Activated effector memory CD4-positive, alpha-beta T cell treated with anti-CD3 and anti-CD28 coated beads, Interleukin-2, amount 50 U/mL, for 16 hours (primary cell): ENCODE results near the gene EOMES.

Experiments used
- DNase-seq: peaks from one replicate; pipeline ENCODE4 v3.0.0-alpha.2; 2020

EOMES gene

DNA sequence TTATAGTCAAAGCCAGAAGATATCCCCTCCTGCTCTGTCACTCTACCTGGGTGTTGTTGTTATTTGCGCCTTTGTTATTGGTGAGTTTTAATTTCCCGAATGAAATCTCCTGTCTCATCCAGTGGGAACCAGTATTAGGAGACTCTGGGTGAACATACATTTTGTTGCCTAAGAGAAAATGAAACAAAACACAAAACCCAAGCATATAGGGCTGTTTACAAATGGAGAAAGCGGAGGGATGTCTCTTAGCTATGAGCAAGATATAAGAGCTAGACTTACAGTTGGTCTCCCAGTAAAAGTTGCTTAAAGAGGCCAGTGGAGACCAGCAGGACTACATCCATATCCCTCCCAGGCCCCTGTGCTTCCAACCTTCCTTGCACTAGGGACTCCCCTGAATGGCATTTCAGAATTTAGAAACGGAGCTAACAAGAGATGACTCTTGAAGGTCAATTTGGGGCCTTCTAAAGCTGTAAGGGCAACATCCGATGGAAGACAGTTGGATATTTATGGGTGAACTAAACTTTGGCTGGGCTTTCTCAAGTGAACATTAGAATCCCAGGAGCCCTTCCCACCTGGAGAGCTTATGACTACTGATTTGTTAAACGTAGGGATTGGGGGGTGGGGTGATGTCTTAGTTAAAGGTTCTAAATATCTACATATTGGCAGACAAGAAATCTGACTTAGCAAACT lies 2.7 kb downstream of the EOMES start:
- no peak for DNase-seq

DNA sequence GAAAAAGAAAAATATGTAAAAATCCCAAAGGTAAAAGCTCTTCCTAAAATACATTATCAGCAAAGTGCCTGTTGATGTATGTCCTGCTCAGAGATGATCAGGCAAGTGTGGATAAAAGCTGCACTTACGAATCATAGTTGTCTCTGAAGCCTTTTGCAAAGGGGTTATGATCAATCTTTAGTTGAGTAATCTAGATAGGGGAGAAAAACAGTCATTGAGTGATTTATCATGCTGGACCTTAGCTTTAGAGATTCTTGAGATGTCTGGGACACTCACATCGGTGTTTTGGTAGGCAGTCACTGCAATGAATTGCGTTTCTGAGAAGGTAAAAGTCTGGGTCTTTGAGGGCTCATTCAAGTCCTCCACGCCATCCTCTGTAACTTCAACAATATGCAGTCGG lies 3.7 kb downstream of the EOMES start:
- DNase-seq: no peak

DNA sequence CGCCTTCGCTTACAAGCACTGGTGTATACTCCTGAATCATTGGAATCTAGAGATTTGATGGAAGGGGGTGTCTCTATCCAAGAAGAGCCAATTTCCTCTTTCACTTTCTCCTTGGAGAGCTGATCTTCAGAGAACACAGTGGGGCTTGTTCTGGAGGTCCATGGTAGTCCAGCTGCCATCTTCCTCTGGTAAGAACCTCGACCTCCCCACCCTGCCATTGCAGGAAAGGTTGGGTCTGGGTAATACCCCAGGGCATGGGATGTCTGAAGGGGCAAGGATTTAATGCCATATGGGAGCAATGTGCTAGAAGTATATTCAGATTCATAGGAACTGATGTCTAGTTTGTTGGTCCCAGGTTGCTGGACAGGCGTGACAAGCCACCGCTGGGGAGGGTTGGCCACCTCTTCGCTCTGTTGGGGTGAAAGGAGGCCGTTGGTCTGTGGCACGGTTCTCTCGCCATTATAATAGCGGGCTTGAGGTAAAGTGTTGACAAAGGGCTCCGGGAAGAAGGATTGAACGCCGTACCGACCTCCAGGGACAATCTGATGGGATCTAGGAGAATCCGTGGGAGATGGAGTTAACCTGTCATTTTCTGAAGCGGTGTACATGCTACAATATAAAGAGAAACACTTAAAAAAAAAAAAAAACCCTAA lies 4.8 kb downstream of the EOMES start:
- no peak for DNase-seq

DNA sequence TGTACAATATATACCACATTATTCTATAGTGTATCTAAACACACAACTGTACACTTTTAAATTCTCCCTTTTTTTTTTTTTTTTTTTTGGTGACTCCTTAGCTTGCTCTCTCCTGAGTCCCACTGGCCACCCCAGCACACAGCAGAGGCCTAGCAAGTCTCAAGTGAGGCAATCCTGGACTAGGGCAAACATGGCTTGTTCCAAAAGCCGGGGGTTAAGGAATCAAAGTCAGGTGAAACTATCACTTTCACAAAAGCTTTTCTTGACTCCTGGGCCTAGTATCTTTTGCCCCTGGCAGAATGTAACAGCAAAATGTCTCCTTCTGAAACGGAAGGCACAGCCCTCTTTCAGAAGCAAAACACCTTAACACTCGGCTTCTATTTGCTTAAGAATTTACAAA lies 5.8 kb downstream of the EOMES start:
- DNase-seq: no peak

DNA sequence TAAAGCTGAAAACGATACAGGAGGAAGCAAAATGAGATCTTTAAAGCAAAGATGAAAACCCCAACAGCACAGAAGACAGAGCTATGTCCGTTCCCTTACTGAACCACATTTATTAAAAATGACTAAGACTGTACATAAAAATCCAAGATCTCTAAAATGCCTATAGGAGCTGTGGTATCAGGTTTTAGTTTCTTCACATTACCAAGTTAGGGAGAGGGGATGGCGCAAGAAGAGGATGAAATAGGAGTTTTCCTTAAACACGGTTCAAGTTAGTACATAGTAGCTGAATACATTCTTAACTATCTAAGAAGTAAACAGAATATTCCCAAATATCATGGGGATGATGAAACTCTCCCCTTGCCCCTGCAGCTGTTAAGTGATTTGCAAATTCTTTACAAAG lies 6.3 kb downstream of the EOMES start:
- DNase-seq: no peak

DNA sequence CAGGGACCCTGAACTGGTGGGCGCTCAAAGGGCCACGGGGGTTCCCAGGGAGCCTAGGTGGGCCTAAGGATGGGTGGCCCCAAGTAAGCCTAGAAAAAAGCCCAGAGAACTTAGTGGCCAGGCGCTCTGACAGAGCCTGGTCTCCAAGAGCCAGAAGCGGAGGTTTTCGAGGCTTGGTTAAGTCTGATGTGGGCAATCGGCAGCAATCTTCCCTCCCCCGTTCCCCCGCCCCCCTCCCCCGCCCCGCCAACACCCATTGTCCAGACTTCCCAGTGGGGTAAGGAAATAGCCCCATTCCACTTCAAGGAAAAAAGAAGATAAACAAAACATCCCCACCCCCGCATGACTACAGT lies 6.7 kb downstream of the EOMES start:
- DNase-seq: no peak

DNA sequence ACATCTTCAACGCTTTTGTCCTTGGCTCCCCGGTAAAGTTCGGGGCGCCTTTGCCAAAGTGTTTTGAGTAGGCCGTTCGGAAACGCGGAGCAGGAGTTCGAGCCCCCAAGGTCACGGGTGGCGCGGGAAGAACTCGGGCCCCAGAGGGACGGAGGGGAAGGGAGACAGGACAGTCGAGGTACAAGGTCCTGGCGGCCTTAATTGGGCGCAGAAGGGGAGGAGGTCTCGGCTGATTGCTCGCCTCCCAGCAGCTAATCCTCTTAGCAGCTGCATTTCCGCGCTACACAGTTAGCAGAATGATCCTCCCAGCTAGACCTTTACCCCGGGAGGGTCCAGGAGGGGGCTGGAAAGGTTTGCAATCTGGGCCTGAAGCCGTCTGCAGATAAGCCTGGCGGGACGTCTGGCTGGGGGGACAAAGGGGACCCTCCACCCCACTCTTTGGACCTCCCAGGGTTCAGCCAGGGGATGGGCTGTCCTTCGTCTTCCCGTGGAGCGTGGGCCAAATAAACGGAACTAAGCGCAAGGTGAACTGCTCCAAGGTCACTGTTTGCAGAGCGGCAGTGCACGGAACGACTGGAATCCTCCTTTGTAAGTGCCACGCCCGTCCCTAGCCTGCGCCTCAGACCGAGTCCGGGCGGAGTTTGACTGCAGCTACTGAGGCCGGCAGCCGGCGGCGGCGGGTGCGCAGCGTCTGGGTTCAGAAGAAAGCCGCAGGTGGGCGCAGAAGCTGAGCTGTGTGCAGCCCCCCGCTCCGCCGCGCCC lies 7.2 kb downstream of the EOMES start:
- DNase-seq: no peak

DNA sequence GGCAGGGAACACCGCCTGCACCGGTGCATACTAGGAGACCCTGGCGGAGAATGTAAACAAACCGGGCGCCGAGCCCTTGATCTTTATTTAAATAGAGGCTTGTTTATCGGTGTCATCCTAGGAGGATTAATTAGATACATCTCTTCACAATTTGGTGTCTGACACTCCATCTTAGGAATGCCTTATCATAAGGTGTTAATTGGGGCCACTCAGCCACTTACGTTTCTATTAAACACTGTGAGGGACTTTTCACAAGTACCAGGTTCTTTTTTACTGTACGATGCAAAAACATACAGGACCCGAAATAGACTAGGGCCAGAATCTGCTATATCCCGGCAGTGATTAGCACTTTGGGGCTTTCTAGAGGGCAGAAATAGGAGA lies 8.0 kb downstream of the EOMES start:
- DNase-seq: no peak

DNA sequence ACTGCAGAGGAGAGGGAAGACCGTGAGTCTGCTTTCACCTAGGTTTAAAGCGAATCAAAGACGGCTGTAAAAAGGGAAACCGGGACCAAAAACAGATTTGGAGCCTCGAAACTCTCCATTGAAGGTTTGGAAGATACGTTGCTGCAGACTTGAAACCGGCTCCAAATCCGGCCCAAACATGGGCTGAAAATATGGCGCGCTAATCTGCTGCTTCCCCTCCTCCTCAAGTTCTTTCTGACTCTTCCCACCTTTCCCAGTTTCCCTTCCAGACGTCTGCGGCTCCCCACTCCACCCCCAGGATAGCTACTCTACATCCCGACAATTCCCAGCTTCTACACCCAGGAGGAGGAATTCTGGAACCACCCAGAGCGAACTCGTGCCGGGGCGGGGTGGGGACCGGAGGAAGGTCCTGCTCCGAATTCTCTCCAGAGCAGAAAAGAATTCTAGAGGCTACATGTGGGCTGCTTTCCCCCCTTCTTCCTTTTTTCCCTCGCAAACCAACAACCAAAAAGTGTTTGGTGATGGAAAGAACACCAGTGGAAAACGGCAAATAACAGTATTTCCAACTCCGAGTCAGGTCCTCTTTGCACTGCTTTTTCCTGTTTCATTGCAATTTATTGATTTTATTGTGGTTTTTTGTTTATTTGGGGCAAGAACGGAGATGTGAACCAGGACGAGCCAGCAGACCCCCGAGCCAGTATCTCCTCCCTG lies 8.5 kb downstream of the EOMES start:
- no peak for DNase-seq

DNA sequence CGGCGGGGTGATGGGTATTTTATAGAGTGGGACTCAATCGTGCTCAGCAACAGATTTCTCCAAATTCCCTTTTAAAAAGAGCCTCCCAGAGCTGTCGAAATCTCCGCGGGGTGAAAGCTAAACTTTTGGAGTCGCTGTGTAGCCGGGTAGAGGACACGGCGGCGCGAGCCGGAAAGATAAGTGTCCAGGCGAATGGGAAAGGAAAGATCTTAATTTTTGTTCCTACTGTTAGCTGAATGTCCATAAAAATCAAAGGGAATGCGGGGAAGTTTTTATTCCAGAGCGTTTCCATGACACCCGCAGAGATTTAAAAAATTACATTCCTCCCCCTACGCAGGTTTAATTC lies 9.1 kb downstream of the EOMES start:
- no peak for DNase-seq

DNA sequence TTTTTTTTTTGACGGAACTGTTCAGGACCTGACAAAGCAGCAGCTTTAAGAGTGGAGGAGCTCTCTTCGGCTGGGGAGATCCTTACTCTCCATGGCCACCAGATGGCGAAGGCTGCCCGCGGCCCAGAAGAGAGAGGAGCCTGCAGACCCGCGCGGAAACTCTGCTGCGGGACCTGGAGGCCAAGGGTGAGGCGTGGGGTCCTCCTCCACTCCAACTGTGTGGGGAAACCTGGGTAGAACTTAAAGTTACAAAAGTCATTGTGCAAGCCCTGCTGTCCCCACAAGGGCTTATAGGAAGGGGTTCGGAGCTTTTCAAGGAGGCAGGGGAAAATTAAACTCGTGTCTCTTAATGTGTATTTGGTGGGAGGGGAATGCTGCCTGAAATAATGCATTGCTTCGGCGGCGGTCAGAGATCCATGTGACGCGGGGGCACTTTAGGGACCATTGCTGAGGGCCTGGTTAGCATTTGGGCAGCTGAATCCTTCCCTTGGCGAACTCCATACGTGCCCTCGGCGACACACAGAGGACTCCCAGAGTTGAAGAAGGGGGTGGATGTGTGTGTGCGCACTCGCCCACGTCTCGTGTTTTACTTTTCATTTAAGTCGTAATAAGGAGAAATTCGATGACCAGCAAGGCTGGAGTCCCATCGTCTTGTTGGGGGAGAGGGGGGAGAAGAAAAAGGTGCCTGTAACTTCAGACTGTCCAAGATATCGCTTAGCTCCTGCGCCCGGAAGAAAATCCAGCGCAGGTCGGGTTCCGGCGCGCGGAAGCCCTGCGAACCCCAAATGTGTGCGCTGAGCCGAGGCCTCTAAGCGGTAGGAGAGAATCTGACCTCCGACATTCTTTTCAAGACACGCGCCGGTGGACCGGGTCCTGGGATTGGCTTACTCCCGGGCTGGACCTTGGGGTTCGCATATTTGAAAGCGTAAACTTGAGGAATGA lies 9.7 kb downstream of the EOMES start:
- peak; percentile 90 for DNase-seq

DNA sequence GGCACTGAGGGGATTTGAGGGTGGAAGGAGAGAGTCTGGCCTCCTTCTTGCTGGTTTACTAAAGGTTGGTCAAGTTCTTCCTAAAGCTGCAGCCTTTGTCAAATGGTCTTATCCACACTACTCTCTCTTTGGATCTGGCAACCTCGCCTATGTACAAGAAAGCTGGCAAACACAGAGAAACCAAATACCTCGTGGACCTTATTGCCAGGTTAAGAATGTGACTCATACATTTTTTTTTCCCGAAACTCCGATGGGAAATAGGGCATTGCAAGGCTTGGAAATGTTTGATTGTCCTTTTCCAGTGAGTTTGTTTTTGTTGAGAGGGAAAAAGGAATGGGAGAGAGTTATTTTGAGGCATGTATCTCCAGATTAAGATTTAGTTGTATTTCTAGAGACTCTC lies 13.9 kb downstream of the EOMES start:
- DNase-seq: no peak

DNA sequence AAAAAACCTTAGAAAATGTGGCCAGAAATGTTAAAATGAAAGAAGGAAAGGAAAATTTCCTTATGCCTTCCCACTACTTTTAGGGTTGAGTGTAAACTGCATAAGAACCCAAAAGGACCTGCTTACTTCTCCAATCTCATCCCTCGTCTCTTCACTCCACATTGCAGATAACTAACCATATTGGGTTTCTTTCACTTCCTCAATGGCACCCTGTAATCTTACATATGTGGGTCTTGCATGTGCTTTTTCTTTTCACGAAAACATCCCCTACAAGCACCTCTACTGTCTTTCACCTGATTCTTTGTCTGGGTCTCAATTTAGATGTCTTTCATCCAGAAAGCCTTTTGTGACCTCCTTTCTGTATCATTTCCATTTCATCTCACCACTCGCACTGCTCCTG lies 23.1 kb downstream of the EOMES start:
- DNase-seq: no peak

DNA sequence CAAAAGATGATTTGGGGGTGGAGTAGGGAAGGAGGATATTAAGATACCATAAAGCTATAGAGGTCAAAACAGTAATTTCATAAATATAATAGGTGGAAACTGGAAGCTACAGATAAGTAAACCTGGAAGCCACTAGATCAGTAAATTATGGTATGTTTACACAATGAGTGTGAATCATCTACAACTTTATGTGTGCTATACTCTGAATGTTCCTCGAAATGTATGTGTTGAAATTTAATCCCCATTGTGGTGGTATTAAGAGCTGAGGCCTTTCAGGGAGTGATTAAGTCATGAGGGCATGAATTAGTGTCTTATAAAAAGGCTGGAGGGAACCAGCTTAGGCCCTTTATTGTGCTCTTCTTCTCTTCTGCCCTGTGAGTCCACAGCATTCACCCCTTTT lies 25.2 kb downstream of the EOMES start:
- no peak for DNase-seq

DNA sequence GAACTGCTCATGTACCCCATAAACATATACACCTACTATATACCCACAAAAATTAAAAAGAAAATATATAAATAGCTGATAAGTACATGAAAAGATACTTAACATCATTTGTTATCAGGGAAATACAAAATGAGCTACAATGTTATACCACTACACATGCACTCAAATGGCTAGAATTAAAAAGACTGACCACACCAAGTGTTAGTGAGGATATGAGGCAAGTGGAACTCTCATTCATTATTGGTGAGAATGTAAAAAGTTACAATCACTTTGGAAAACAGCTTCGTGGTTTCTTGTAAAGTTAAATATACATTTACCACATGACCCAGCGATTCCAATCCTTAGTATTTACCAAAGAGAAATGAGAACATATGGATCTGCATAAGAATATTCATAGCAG lies 26.5 kb downstream of the EOMES start:
- DNase-seq: no peak

DNA sequence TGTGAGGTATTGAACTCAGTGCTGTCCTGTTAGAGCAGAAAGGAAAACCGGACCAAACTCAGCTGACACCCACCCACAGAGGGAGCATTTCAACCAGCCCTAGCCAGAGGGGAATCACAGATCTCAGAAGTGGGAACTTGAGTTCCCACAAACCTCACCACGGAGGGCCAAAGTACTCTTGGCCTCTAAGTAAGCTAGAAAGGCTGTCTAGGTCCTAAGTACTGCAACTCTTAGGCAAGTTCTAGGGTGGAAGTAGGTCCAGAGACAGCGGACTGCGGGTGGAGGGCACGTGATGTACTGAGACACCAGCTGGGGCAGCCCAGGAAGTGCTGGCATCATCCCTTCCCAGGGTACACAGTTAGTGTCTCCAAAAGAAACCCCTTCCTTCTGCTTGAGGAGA lies 34.1 kb downstream of the EOMES start:
- DNase-seq: no peak

DNA sequence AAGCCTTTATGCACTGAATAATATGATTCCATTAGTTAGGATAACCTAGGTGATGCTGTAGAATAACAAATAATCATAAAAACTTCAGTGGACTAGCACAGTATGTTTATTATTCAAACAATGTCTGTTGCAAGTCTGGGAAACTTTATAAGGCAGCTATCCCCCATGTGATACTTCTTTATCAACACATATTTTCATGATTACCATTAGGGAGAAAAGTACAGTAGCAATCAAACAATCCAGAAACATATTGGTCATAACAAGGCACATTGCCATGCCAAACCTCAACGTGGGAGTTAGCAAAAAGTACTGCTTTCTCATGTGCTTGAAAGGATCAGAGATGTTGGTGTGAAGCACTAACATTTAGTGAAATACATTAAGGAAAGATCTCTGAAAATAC lies 35.5 kb downstream of the EOMES start:
- no peak for DNase-seq

DNA sequence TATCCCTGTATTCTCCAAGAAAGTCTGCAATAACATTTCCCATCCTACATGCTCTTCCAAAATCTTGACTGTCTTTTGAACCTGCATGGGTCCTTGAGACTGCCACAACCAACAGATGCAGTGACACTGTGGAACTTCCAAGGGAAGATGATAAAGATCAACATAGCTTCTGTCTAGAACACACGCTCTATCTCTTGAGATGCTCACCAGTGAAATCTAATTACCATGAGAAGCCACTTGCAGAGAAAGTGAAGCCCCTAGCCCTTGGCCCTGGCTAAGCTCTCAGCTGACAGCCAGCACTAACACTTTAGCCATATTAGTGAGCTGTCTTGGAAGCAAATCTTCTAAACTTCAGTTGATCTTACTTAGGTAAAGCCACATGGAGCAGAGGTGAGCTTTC lies 36.6 kb downstream of the EOMES start:
- no peak for DNase-seq

DNA sequence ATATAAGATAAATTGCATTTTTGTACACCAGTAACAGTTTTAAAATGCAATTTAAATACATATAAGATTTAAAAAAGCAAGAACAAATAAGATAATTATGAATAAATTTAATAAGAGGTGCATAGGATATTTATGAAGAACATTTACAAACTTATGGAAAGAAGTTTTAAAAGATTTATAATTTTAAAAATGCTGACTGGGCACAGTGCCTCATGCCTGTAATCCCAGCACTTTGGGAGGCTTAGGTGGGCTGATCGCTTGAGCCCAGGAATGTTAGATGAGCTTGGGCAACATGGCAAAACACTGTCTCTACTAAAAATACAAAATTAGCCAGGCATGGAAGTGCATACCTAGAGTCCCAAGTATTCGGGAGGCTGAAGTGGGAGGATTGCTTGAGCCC lies 37.8 kb downstream of the EOMES start:
- no peak for DNase-seq

DNA sequence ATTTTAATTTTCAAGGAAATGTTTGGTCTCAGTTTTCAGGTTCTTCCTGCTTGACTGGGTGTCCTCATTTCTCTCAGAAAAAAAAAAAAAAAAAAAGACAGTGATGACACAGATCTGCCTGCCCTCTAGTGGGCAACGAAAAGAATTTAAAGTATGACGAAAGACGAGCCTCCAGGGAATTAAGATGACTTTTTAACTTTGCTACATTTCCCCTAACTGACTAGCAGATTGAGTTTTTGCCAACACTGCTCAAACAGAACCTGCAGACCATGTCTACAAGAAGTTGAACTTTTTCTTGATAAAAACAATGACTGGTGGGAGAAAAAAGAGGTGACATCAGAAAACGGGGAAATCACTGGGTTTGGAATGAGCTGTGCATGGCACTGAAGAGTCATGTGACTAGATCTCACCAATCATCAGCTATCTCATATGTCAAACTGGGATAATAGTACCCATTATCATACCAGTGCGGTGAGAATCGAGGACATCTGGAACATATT lies 40.8 kb downstream of the EOMES start:
- DNase-seq: no peak

DNA sequence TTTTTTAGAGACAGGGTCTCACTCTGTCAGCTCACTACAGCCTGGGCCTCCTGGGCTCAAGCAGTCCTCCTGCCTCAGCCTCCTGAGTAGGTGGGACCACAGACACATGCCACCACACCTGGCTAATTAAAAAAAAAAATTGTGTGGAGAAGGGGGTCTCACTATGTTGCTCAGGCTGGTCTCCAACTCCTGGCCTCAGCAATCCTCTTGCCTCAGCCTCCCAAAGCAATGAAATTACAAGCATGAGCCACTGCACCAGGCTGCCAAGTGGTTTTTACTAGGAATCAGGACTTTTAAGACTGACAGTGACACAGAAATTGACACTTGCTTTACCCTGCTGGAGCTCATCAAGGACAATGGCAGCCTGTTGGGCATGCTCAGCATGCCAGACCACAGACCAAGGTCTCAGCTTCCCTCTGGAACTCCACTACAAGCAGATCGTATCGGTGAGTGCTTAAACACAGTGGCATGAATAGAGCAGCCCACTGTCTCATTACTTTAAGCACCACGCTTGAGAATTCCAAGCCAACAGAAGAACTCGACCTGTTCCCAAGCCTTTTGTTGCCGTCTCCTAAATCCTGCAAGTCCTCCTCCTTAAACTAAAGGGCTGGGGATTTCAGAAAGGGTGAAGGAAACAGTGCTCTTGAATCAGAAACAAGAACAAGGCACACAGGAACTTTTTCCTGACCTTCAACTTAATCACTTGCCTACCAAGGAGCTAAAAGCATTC lies 41.4 kb downstream of the EOMES start:
- DNase-seq: no peak

DNA sequence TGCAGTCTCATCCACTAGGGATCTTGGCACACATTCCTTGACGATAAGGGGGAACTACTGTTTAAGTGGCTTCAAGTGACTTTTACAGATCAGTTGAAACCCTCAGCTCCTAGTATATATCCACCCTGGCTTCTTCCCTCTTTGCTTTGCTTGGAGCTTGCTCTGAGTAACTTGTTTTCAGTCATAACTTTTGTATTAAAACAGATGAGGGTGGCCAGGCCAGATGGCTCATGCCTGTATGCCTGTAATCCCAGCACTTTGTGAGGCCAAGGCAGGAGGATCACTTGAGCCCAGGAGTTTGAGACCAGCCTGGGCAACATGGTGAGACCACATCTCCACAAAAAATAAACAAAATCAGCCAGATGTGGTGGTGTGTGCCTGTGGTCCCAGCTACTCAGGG lies 42.4 kb downstream of the EOMES start:
- no peak for DNase-seq
